HepG2 (cell line): Measurements from ENCODE around the gene CHSY3. TPM values are rescaled to one million over a fixed set of nuclear protein-coding genes. Genes with fewer than 3 reads are reported as not detected.

Source experiments
- ATAC-seq: fragments of 200-7000 bp; cut with Tn5 transposase; 3 replicates; pipeline ENCODE4 v1.9.1; 2020; ENCODE audit warnings: mild to moderate bottlenecking, moderate library complexity
- BruUV-seq: library from RNA; stranded (reverse); fragments of 400-500 nt; replicated peaks from 2 replicates; lab custom pipeline; 2021; lab: Mats Ljungman, UMichigan
- CTCF ChIA-PET: fragments of 300-600 bp; formaldehyde crosslinking; extraction: SDS; loops from one replicate; lab custom pipeline; 2021; ENCODE audit warnings: low total read pairs, inconsistent platforms, low intra/inter-chr PET ratio; lab: Yijun Ruan, JAX
- POLR2A ChIA-PET: fragments of 350-600 bp; sonication (Branson Sonifier 250); formaldehyde crosslinking; loops from one replicate; lab custom pipeline; 2020; ENCODE audit warnings: antibody characterized with exemption, inconsistent platforms; lab: Yijun Ruan, JAX
- DNase-seq: peaks from one replicate; pipeline ENCODE4 v3.0.0-alpha.2; 2015; ENCODE audit warnings: low spot score
- FAIRE-seq: peaks from 3 replicates; lab custom pipeline; 2011; peaks lifted over from hg19 to GRCh38; lab: Jason Lieb, UNC
- H2AFZ ChIP-seq: one replicate; pipeline ENCODE4 v1.6.1; 2011; ENCODE audit warnings: low read length, inconsistent platforms
- H3K27ac ChIP-seq: fragments of 300-600 bp; 3 replicates; pipeline ENCODE4 v1.8.0; 2011; ENCODE audit warnings: mixed run types, mild to moderate bottlenecking, mixed read lengths, low read length, inconsistent platforms; ENCODE audit not compliant: insufficient read depth; ENCODE audit errors: extremely low read length
- H3K27me3 ChIP-seq, 2 experiments: fragments of 200-600 bp in 1 of 2; 2 replicates in 1 of 2; 3 replicates in 1 of 2; pipeline versions ENCODE4 v1.6.0 to v1.8.0; 2011; ENCODE audit warnings: low read length in 2 of 2, mild to moderate bottlenecking in 2 of 2, moderate library complexity in 2 of 2, inconsistent platforms in 1 of 2; ENCODE audit not compliant: insufficient read depth in 2 of 2, control insufficient read depth in 1 of 2
- H3K36me3 ChIP-seq, 2 experiments: fragments of 200-600 bp in 1 of 2; replicated peaks in 1 of 2; 2 replicates in 1 of 2; 3 replicates in 1 of 2; pipeline versions ENCODE4 v1.5.1 to v1.8.0; 2011; ENCODE audit warnings: low read length in 2 of 2, inconsistent platforms in 1 of 2; ENCODE audit not compliant: insufficient read depth in 2 of 2, control insufficient read depth in 1 of 2
- H3K4me1 ChIP-seq: 2 replicates; pipeline ENCODE4 v1.5.1; 2012; ENCODE audit warnings: low read length, inconsistent platforms; ENCODE audit not compliant: insufficient read depth
- H3K4me2 ChIP-seq: 2 replicates; pipeline ENCODE4 v1.6.0; 2011; ENCODE audit warnings: low read depth, low read length, inconsistent platforms
- H3K4me3 ChIP-seq, 3 experiments: fragments of 200-600 bp in 1 of 3; sonication (generic), shearing (Covaris generic) in 1 of 3; replicated peaks in 1 of 3; 2 replicates each; pipeline ENCODE4 v1.5.1; 2011 to 2016; ENCODE audit warnings: low read length in 3 of 3, inconsistent platforms in 2 of 3, low read depth in 2 of 3, mild to moderate bottlenecking in 2 of 3, control low read depth in 1 of 3, mixed read lengths in 1 of 3; ENCODE audit not compliant: insufficient read depth in 1 of 3
- H3K79me2 ChIP-seq: one replicate; pipeline ENCODE4 v1.6.1; 2011; ENCODE audit warnings: low read length, inconsistent platforms; ENCODE audit not compliant: insufficient read depth
- H3K9ac ChIP-seq: 2 replicates; pipeline ENCODE4 v1.6.0; 2011; ENCODE audit warnings: mild to moderate bottlenecking, low read depth, low read length, inconsistent platforms; ENCODE audit not compliant: insufficient read depth
- H3K9me3 ChIP-seq: 2 replicates; pipeline ENCODE4 v1.5.1; 2012; ENCODE audit warnings: mild to moderate bottlenecking, low read length
- H4K20me1 ChIP-seq: 2 replicates; pipeline ENCODE4 v1.6.0; 2011; ENCODE audit warnings: inconsistent platforms, mild to moderate bottlenecking, low read length, moderate library complexity; ENCODE audit not compliant: insufficient read depth
- CHD4 ChIP-seq: fragments of 200-600 bp; sonication (generic); IDR thresholded peaks from 2 replicates; pipeline ENCODE4 v1.7.0; 2017; ENCODE audit warnings: mild to moderate bottlenecking, low read length, borderline replicate concordance
- MAFK ChIP-seq, 2 experiments: IDR thresholded peaks in 1 of 2; conservative IDR thresholded peaks in 1 of 2; 2 replicates each; pipeline ENCODE4 v1.6.1; 2011; ENCODE audit warnings: improper control_type of control experiment in 2 of 2, low read length in 2 of 2
- PLSCR1 ChIP-seq: sonication (generic); formaldehyde crosslinking; IDR thresholded peaks from 2 replicates; pipeline ENCODE4 v1.5.0; 2020; ENCODE audit warnings: missing genetic modification reagents, mild to moderate bottlenecking, borderline replicate concordance
- SIN3B ChIP-seq: fragments of 150-350 bp; IDR thresholded peaks from 2 replicates; pipeline ENCODE4 v1.6.1; 2014; ENCODE audit warnings: low read length
- TIGD3 ChIP-seq: sonication (generic); formaldehyde crosslinking; IDR thresholded peaks from 2 replicates; pipeline ENCODE4 v1.5.1; 2020; ENCODE audit warnings: mild to moderate bottlenecking, missing genetic modification reagents, borderline replicate concordance
- ZNF138 ChIP-seq: sonication (generic); formaldehyde crosslinking; IDR thresholded peaks from 2 replicates; pipeline ENCODE4 v1.5.0; 2020; ENCODE audit warnings: mild to moderate bottlenecking, low read depth, missing genetic modification reagents
- ZNF589 ChIP-seq: sonication (generic); formaldehyde crosslinking; conservative IDR thresholded peaks from 2 replicates; pipeline ENCODE4 v1.8.0; 2022; ENCODE audit warnings: mild to moderate bottlenecking, moderate library complexity, missing genetic modification reagents
- WGBS: methylation state at CpG from one replicate; pipeline ENCODE4 v1.1.6; 2017; ENCODE audit warnings: low lambda C conversion rate; 5-methylcytosine and 5-hydroxymethylcytosine counted together
- in situ Hi-C: cut with HindIII; loops from 2 replicates; pipeline ENCODE4 v1.10.0; 2017; ENCODE audit warnings: low pct_unique_long_range_greater_than_20kb; ENCODE audit not compliant: extremely low pct_ligation_motif_present
- intact Hi-C: fragments of 100-400 bp; cut with micrococcal nuclease; formaldehyde crosslinking; loops from one replicate; pipeline ENCODE4 v1.10.0; 2022; ENCODE audit not compliant: unreplicated experiment
- polyA plus RNA-seq, 8 experiments: library from polyadenylated mRNA; depleted of rRNA in 3 of 8; stranded (reverse) in 7 of 8; unstranded in 1 of 8; fragments of >200 nt; fragmentation: Illumina TruSeq in 4 of 8; extraction: Trizol in 4 of 8; gene quantifications; 2 replicates each; pipeline versions ENCODE4 v1.2.1 to v1.2.3, GENCODE V29; 2011 to 2016; ENCODE audit warnings: low read depth in 4 of 8, missing spikeins in 1 of 8, mixed read lengths in 1 of 8; ENCODE audit not compliant: insufficient read depth in 1 of 8
- total RNA-seq, 5 experiments: library from RNA; depleted of rRNA; stranded (reverse); fragments of >200 nt; fragmentation: Illumina TruSeq; extraction: Trizol; gene quantifications; 2 replicates each; pipeline ENCODE4 v1.2.3, GENCODE V29; 2016; ENCODE audit warnings: low read depth in 1 of 5

Gene CHSY3
- total and polyA plus RNA-seq, 2 of the 13 experiments (the other 11 are each of a cell fraction or from before 2014, with no cell fraction given) = 0.26 to 4.1 TPM

GRCh38 chr5:130002876-130003275 is 98.6 kb downstream of the CHSY3 start (continued):
- no peak for TF ChIP-seq TIGD3 (CRISPR knock-in tag)
- no peak for TF ChIP-seq ZNF589

GRCh38 chr5:130011986-130012385 is 107.7 kb downstream of the CHSY3 start:
- no peaks in the 10 kb centered on the region for H4K20me1 ChIP-seq
- ATAC-seq = no peak

GRCh38 chr5:130017173-130017572 is 112.9 kb downstream of the CHSY3 start:
- H3K4me3 ChIP-seq = no peak overlapping the region
- in situ Hi-C loops (no loop called here), intact Hi-C loops (no loop called here)
- BruUV-seq = no TSS peak
- H3K4me1 ChIP-seq = no peaks in the 10 kb centered on the region
- POLR2A ChIA-PET = no interaction called here
- FAIRE-seq (no peak), ATAC-seq (no peak), DNase-seq (no peak)
- H3K79me2 ChIP-seq = no peaks in the 10 kb centered on the region
- no peaks in the 10 kb centered on the region for H3K27me3 ChIP-seq
- WGBS = 33% methylated on average over 4 of the region's 4 CpGs
- no peaks in the 10 kb centered on the region for H3K36me3 ChIP-seq
- TF ChIP-seq SIN3B = no peak
- TF ChIP-seq CHD4 = no peak
- TF ChIP-seq PLSCR1 = no peak
- H3K9ac ChIP-seq = no peak overlapping the region
- no peaks in the 10 kb centered on the region for H4K20me1 ChIP-seq
- CTCF ChIA-PET = no interaction called here
- H3K27ac ChIP-seq = no peak overlapping the region
- no peak overlapping the region for H3K4me2 ChIP-seq
- peaks cover 24% of the 10 kb centered on the region for H3K9me3 ChIP-seq
- H2AFZ ChIP-seq = no peak overlapping the region

More at GRCh38 chr5:130011986-130012385, 107.7 kb downstream of the CHSY3 start:
- no peak overlapping the region for H3K4me2 ChIP-seq
- no peaks in the 10 kb centered on the region for H3K4me1 ChIP-seq
- WGBS = 11% methylated on average over 3 of the region's 3 CpGs
- H3K36me3 ChIP-seq = no peaks in the 10 kb centered on the region
- no peaks in the 10 kb centered on the region for H3K79me2 ChIP-seq
- FAIRE-seq = no peak
- ChIA-PET CTCF (no interaction called here), POLR2A (no interaction called here)
- DNase-seq = no peak
- H3K27ac ChIP-seq = no peak overlapping the region
- peaks cover 75% of the 10 kb centered on the region for H3K9me3 ChIP-seq
- in situ Hi-C loops = no loop called here
- H3K9ac ChIP-seq = no peak overlapping the region
- TF ChIP-seq MAFK (conservative IDR thresholded peaks at IDR 0.05 in 1 of 2, IDR thresholded peaks at IDR 0.05 in 1 of 2; ENCODE audit: low read length in 2 of 2) (peak in 1 of 2 experiments; percentile 49; a peak in 2 of 4 replicates), ZNF138 (no peak)
- intact Hi-C loops = no loop called here
- H3K27me3 ChIP-seq = no peaks in the 10 kb centered on the region
- no peak overlapping the region for H2AFZ ChIP-seq
- no TSS peak for BruUV-seq
- H3K4me3 ChIP-seq = no peak overlapping the region
